IMR-90 (cell line): ENCODE measurements around the gene BLTP3B. TPM values are rescaled to one million over a fixed set of nuclear protein-coding genes. Genes with fewer than 3 reads are reported as not detected.

Experiments
- ATAC-seq: fragments of 200-7000 bp; cut with Tn5 transposase; 2 replicates; pipeline ENCODE4 v1.9.1; 2020; ENCODE audit warnings: low read depth, mild to moderate bottlenecking, moderate library complexity
- BruUV-seq: library from RNA; stranded (reverse); fragments of 400-500 nt; replicated peaks from 2 replicates; lab custom pipeline; 2021; lab: Mats Ljungman, UMichigan
- CTCF ChIA-PET: fragments of 300-600 bp; formaldehyde crosslinking; extraction: SDS; loops from one replicate; lab custom pipeline; 2021; ENCODE audit warnings: antibody characterized with exemption; lab: Yijun Ruan, JAX
- POLR2A ChIA-PET: fragments of 300-600 bp; sonication (Branson Sonifier 250); formaldehyde crosslinking; loops from one replicate; lab custom pipeline; 2022; ENCODE audit warnings: antibody characterized with exemption; ENCODE audit not compliant: unreplicated experiment; lab: Charles Lee
- DNase-seq: peaks from one replicate; pipeline ENCODE4 v3.0.0; 2013
- H2AFZ ChIP-seq: replicated peaks from 2 replicates; pipeline ENCODE3; 2013; ENCODE audit warnings: low read length, mild to moderate bottlenecking; ENCODE audit not compliant: poor library complexity
- H2AK5ac ChIP-seq: 2 replicates; pipeline ENCODE4 v1.6.1; 2013; ENCODE audit warnings: low read depth, low read length, inconsistent platforms
- H2AK9ac ChIP-seq: replicated peaks from 2 replicates; pipeline ENCODE3; 2013; ENCODE audit warnings: mild to moderate bottlenecking, low read depth, low read length, moderate library complexity; ENCODE audit not compliant: poor library complexity
- H2BK120ac ChIP-seq: 2 replicates; pipeline ENCODE4 v1.6.1; 2013; ENCODE audit warnings: low read depth, low read length, inconsistent platforms
- H2BK15ac ChIP-seq: 3 replicates; pipeline ENCODE4 v1.6.1; 2013; ENCODE audit warnings: low read depth, low read length, inconsistent platforms
- H2BK20ac ChIP-seq: 2 replicates; pipeline ENCODE4 v1.6.1; 2013; ENCODE audit warnings: low read depth, mild to moderate bottlenecking, inconsistent platforms, low read length, moderate library complexity
- H2BK5ac ChIP-seq: 2 replicates; pipeline ENCODE4 v1.6.1; 2013; ENCODE audit warnings: mild to moderate bottlenecking, low read depth, low read length, inconsistent platforms; ENCODE audit not compliant: poor library complexity, severe bottlenecking
- H3K14ac ChIP-seq: replicated peaks from 2 replicates; pipeline ENCODE4 v1.6.1; 2013; ENCODE audit warnings: low read depth, low read length, inconsistent platforms
- H3K18ac ChIP-seq: 2 replicates; pipeline ENCODE4 v1.6.1; 2013; ENCODE audit warnings: low read depth, low read length, control low read depth
- H3K23ac ChIP-seq: 2 replicates; pipeline ENCODE4 v1.6.1; 2013; ENCODE audit warnings: low read depth, low read length, inconsistent platforms
- H3K27ac ChIP-seq: 2 replicates; pipeline ENCODE4 v1.5.1; 2013; ENCODE audit warnings: mild to moderate bottlenecking, control low read depth, low read length; ENCODE audit not compliant: insufficient read depth
- H3K27me3 ChIP-seq: 2 replicates; pipeline ENCODE4 v1.6.1; 2013; ENCODE audit warnings: low read length; ENCODE audit not compliant: control insufficient read depth, insufficient read depth
- H3K36me3 ChIP-seq: 2 replicates; pipeline ENCODE4 v1.6.1; 2013; ENCODE audit warnings: low read length, mixed read lengths; ENCODE audit not compliant: control insufficient read depth, insufficient read depth
- H3K4ac ChIP-seq: 2 replicates; pipeline ENCODE4 v1.6.1; 2013; ENCODE audit warnings: low read depth, low read length, inconsistent platforms
- H3K4me1 ChIP-seq: 2 replicates; pipeline ENCODE4 v1.6.1; 2013; ENCODE audit warnings: low read length, mixed read lengths; ENCODE audit not compliant: control insufficient read depth, insufficient read depth
- H3K4me2 ChIP-seq: 2 replicates; pipeline ENCODE4 v1.6.1; 2013; ENCODE audit warnings: low read depth, mild to moderate bottlenecking, control low read depth, low read length, moderate library complexity
- H3K4me3 ChIP-seq: 2 replicates; pipeline ENCODE4 v1.5.1; 2013; ENCODE audit warnings: low read depth, mild to moderate bottlenecking, control low read depth, low read length, moderate library complexity; ENCODE audit not compliant: insufficient read depth
- H3K56ac ChIP-seq: 2 replicates; pipeline ENCODE4 v1.6.1; 2013; ENCODE audit warnings: low read length, inconsistent platforms; ENCODE audit not compliant: insufficient read depth; ENCODE audit errors: extremely low read depth
- H3K79me1 ChIP-seq, 2 experiments: 2 replicates each; pipeline ENCODE4 v1.6.1; 2013; ENCODE audit warnings: low read length in 2 of 2, inconsistent platforms in 1 of 2, low read depth in 1 of 2
- H3K9ac ChIP-seq: 2 replicates; pipeline ENCODE4 v1.6.1; 2013; ENCODE audit warnings: low read depth, low read length, control low read depth
- H3K9me1 ChIP-seq: 2 replicates; pipeline ENCODE4 v1.6.1; 2013; ENCODE audit warnings: low read length, inconsistent platforms; ENCODE audit not compliant: insufficient read depth
- H3K9me3 ChIP-seq: 2 replicates; pipeline ENCODE4 v1.6.1; 2013; ENCODE audit warnings: low read length; ENCODE audit not compliant: control insufficient read depth, insufficient read depth
- H4K20me1 ChIP-seq: 2 replicates; pipeline ENCODE4 v1.6.1; 2013; ENCODE audit warnings: low read length, inconsistent platforms; ENCODE audit not compliant: insufficient read depth
- H4K5ac ChIP-seq: 2 replicates; pipeline ENCODE4 v1.6.1; 2013; ENCODE audit warnings: mild to moderate bottlenecking, low read depth, low read length, control low read depth
- H4K8ac ChIP-seq, 2 experiments: 2 replicates each; pipeline ENCODE4 v1.6.1; 2013; ENCODE audit warnings: low read depth in 2 of 2, low read length in 2 of 2, control low read depth in 1 of 2, inconsistent platforms in 1 of 2
- H4K91ac ChIP-seq: 2 replicates; pipeline ENCODE4 v1.6.1; 2013; ENCODE audit warnings: low read depth, low read length, inconsistent platforms; ENCODE audit not compliant: insufficient read depth
- MAFK ChIP-seq: IDR thresholded peaks from 2 replicates; pipeline ENCODE4 v1.6.1; 2012; ENCODE audit warnings: low read depth, low read length, improper control_type of control experiment
- MAZ ChIP-seq: IDR thresholded peaks from 2 replicates; pipeline ENCODE4 v1.6.1; 2012; ENCODE audit warnings: low read depth, mild to moderate bottlenecking, low read length, improper control_type of control experiment, moderate library complexity, borderline replicate concordance
- POLR2A ChIP-seq: IDR thresholded peaks from 2 replicates; pipeline ENCODE4 v1.6.1; 2012; ENCODE audit warnings: mild to moderate bottlenecking, low read depth, low read length
- RAD21 ChIP-seq: IDR thresholded peaks from 2 replicates; pipeline ENCODE4 v1.6.1; 2012; ENCODE audit warnings: low read length, improper control_type of control experiment
- RCOR1 ChIP-seq: IDR thresholded peaks from 2 replicates; pipeline ENCODE4 v1.6.1; 2012; ENCODE audit warnings: mild to moderate bottlenecking, low read length, improper control_type of control experiment; ENCODE audit not compliant: insufficient replicate concordance
- SMC3 ChIP-seq: fragments of 150-350 bp; IDR thresholded peaks from 2 replicates; pipeline ENCODE4 v1.6.1; 2016; ENCODE audit warnings: low read depth, mild to moderate bottlenecking, antibody characterized with exemption, low read length, moderate library complexity
- WGBS, 2 experiments: methylation state at CpG; one replicate each; pipeline versions ENCODE4 v1.1.5 to v1.1.7; 2013; ENCODE audit warnings: missing lambda C conversion rate in 2 of 2; ENCODE audit not compliant: insufficient read length in 1 of 2; ENCODE audit errors: extremely low coverage in 2 of 2; 5-methylcytosine and 5-hydroxymethylcytosine counted together
- dilution Hi-C: fragments of 300-500 bp; cut with HindIII; formaldehyde crosslinking; loops from one replicate; pipeline ENCODE4 v1.14.3; 2018; ENCODE audit warnings: low sequenced_read_pairs; ENCODE audit not compliant: unreplicated experiment
- in situ Hi-C: fragments of 300-500 bp; cut with MboI; formaldehyde crosslinking; loops from 3 replicates; pipeline ENCODE4 v1.14.3; 2019; ENCODE audit warnings: low sequenced_read_pairs, inconsistent platforms, mixed read lengths
- intact Hi-C: fragments of 100-400 bp; cut with micrococcal nuclease; formaldehyde crosslinking; loops from 2 replicates; pipeline ENCODE4 v1.10.0; 2022
- polyA plus RNA-seq, 3 experiments: library from polyadenylated mRNA; depleted of rRNA; stranded (reverse); fragments of >200 nt; gene quantifications; 2 replicates each; pipeline ENCODE4 v1.2.3, GENCODE V29; 2012; ENCODE audit warnings: low replicate concordance in 1 of 3
- total RNA-seq: library from RNA; depleted of rRNA; stranded (reverse); fragments of >200 nt; gene quantifications from 2 replicates; pipeline ENCODE4 v1.2.3, GENCODE V29; 2012
- TF ChIP-seq, protein P1 (sequence below): fragments of 150-350 bp; IDR thresholded peaks from 2 replicates; pipeline ENCODE4 v1.6.1; 2017; ENCODE audit warnings: mild to moderate bottlenecking, antibody characterized with exemption, low read length, low read depth
- TF ChIP-seq, protein P2 (sequence below): fragments of 150-350 bp; IDR thresholded peaks from 2 replicates; pipeline ENCODE4 v1.6.1; 2016; ENCODE audit warnings: low read depth, mild to moderate bottlenecking, low read length, moderate library complexity, borderline replicate concordance
- TF ChIP-seq, protein P3 (sequence below): conservative IDR thresholded peaks from 2 replicates; pipeline ENCODE4 v1.5.1; 2012; ENCODE audit warnings: mild to moderate bottlenecking, low read depth, low read length, improper control_type of control experiment

The BLTP3B gene
- total and polyA plus RNA-seq, 2 of the 4 experiments (the other 2 are of a cell fraction): 8.9 to 38.7 TPM

DNA sequence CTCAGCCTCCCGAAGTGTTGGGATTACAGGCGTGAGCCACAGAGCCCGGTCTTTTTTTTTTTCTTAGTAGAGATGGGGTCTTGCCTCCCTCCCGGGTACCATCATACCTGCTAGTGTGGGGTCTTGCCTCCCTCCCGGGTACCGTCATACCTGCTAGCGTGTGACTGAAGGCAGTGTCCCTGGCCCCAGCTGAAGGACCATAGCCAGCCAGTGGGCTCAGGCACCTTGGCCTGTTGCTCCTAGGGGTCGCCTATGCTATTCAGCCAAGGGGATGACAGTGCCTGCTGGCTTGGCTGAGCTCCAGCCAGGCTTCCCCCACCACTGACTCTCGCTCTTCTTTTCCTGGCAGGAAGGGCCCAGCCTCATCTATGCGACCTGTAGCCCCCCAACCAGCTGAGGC, 10.5 kb upstream of the BLTP3B start:
- no peak overlapping the region for H3K14ac ChIP-seq
- H2AK9ac ChIP-seq: no peak overlapping the region
- no peak overlapping the region for H2BK120ac ChIP-seq
- no peak overlapping the region for H3K4me3 ChIP-seq
- H3K23ac ChIP-seq: no peak overlapping the region
- H4K20me1 ChIP-seq: no peaks in the 10 kb centered on the region
- no peaks in the 10 kb centered on the region for H3K36me3 ChIP-seq
- H2AFZ ChIP-seq: no peak overlapping the region
- no peak overlapping the region for H2BK20ac ChIP-seq
- intact Hi-C loops: no loop called here
- H3K9me1 ChIP-seq: no peaks in the 10 kb centered on the region
- H4K91ac ChIP-seq: no peak overlapping the region
- CTCF ChIA-PET: no interaction called here
- H3K18ac ChIP-seq: no peak overlapping the region
- no TSS peak for BruUV-seq
- H3K4ac ChIP-seq: no peak overlapping the region
- H3K56ac ChIP-seq: no peak overlapping the region
- H2BK5ac ChIP-seq: no peak overlapping the region
- H2AK5ac ChIP-seq: no peak overlapping the region
- WGBS, 2 experiments: 100% methylated on average over 5 of the region's 10 CpGs; no CpG with 5 or more reads in 1 of the 2 experiments
- H3K27me3 ChIP-seq: no peaks in the 10 kb centered on the region; the same call in 1 of the 2 replicates
- DNase-seq: no peak
- dilution Hi-C loops: no loop called here
- TF ChIP-seq RCOR1 (no peak), MAZ (no peak), POLR2A (no peak), MAFK (no peak), RAD21 (no peak), SMC3 (no peak)
- TF ChIP-seq, protein P1, sequence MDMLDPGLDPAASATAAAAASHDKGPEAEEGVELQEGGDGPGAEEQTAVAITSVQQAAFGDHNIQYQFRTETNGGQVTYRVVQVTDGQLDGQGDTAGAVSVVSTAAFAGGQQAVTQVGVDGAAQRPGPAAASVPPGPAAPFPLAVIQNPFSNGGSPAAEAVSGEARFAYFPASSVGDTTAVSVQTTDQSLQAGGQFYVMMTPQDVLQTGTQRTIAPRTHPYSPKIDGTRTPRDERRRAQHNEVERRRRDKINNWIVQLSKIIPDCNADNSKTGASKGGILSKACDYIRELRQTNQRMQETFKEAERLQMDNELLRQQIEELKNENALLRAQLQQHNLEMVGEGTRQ: no peak
- TF ChIP-seq, protein P2, sequence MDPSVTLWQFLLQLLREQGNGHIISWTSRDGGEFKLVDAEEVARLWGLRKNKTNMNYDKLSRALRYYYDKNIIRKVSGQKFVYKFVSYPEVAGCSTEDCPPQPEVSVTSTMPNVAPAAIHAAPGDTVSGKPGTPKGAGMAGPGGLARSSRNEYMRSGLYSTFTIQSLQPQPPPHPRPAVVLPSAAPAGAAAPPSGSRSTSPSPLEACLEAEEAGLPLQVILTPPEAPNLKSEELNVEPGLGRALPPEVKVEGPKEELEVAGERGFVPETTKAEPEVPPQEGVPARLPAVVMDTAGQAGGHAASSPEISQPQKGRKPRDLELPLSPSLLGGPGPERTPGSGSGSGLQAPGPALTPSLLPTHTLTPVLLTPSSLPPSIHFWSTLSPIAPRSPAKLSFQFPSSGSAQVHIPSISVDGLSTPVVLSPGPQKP: no peak
- TF ChIP-seq, protein P3, sequence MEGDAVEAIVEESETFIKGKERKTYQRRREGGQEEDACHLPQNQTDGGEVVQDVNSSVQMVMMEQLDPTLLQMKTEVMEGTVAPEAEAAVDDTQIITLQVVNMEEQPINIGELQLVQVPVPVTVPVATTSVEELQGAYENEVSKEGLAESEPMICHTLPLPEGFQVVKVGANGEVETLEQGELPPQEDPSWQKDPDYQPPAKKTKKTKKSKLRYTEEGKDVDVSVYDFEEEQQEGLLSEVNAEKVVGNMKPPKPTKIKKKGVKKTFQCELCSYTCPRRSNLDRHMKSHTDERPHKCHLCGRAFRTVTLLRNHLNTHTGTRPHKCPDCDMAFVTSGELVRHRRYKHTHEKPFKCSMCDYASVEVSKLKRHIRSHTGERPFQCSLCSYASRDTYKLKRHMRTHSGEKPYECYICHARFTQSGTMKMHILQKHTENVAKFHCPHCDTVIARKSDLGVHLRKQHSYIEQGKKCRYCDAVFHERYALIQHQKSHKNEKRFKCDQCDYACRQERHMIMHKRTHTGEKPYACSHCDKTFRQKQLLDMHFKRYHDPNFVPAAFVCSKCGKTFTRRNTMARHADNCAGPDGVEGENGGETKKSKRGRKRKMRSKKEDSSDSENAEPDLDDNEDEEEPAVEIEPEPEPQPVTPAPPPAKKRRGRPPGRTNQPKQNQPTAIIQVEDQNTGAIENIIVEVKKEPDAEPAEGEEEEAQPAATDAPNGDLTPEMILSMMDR: no peak
- H3K79me1 ChIP-seq: no peaks in the 10 kb centered on the region
- in situ Hi-C loops: no loop called here
- no peak overlapping the region for H2BK15ac ChIP-seq
- H4K8ac ChIP-seq: no peak overlapping the region
- H3K4me2 ChIP-seq: no peak overlapping the region
- no peak for ATAC-seq
- H3K9ac ChIP-seq: no peak overlapping the region
- no peaks in the 10 kb centered on the region for H3K4me1 ChIP-seq
- no peaks in the 10 kb centered on the region for H3K9me3 ChIP-seq
- POLR2A ChIA-PET: no interaction called here
- H3K27ac ChIP-seq: no peak overlapping the region
- no peak overlapping the region for H4K5ac ChIP-seq
